Right lobe of liver (tissue), 4 donors: Measurements from ENCODE around the gene BLOC1S4.

Experiments used
- POLR2A ChIP-seq: fragments of 450-650 bp; IDR thresholded peaks from one replicate; pipeline ENCODE4 v1.6.1; 2017; ENCODE audit warnings: antibody characterized with exemption, mild to moderate bottlenecking
- TF ChIP-seq, protein P1 (sequence below), 4 donors: fragments of 200-600 bp in 3 of 4; fragments of 450-650 bp in 1 of 4; IDR thresholded peaks; one replicate each; pipeline versions ENCODE4 v1.5.1 to v1.8.0; 2016 to 2022; ENCODE audit warnings: antibody characterized with exemption in 4 of 4, mild to moderate bottlenecking in 2 of 4
- donor health status: DM: no; HTN: no; CAD: no.
- donor health status: DM: no; HTN: no; CAD: no.
- donor health status: DM: no; HTN: yes; CAD: no.

DNA sequence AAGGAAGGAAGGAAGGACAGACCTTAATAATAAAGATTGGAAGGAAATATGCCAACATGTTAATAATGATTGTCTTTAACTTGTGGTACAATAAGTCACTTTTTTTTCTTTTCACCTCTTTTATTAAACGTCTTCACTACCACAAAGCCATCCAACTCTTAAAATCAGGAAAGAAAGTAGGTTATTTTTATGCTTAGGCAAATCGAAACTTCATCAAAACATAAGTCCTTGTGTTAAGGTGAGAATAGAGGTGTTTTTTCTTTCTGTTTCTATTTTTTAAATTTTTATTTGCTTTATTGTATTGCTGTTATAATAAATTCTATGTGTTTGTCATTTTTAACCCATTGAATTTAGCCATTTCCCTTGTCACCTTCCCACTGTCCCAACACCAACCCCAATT, 26.5 kb downstream of the BLOC1S4 start:
- TF ChIP-seq, protein P1, sequence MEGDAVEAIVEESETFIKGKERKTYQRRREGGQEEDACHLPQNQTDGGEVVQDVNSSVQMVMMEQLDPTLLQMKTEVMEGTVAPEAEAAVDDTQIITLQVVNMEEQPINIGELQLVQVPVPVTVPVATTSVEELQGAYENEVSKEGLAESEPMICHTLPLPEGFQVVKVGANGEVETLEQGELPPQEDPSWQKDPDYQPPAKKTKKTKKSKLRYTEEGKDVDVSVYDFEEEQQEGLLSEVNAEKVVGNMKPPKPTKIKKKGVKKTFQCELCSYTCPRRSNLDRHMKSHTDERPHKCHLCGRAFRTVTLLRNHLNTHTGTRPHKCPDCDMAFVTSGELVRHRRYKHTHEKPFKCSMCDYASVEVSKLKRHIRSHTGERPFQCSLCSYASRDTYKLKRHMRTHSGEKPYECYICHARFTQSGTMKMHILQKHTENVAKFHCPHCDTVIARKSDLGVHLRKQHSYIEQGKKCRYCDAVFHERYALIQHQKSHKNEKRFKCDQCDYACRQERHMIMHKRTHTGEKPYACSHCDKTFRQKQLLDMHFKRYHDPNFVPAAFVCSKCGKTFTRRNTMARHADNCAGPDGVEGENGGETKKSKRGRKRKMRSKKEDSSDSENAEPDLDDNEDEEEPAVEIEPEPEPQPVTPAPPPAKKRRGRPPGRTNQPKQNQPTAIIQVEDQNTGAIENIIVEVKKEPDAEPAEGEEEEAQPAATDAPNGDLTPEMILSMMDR (IDR thresholded peaks at IDR 0.05), result no peak
- TF ChIP-seq POLR2A, result no peak
